Measurements from ENCODE around the gene MIP.

Gene MIP

GRCh38 chr12:56477521-56478225 lies 23.2 kb upstream of the MIP start:
- Histone ChIP-seq H3K4me3 (ENCODE audit: low read depth, low read length) (no peak overlapping the region), H3K36me3 (peaks cover 13% of the 10 kb centered on the region), H3K27ac (no peak overlapping the region), H3K9me3 (ENCODE audit: severe bottlenecking) (no peaks in the 10 kb centered on the region), H3K27me3 (ENCODE audit: insufficient read depth, low read depth, severe bottlenecking) (no peaks in the 10 kb centered on the region)
- no peak for DNase-seq
- TF ChIP-seq, protein P1, sequence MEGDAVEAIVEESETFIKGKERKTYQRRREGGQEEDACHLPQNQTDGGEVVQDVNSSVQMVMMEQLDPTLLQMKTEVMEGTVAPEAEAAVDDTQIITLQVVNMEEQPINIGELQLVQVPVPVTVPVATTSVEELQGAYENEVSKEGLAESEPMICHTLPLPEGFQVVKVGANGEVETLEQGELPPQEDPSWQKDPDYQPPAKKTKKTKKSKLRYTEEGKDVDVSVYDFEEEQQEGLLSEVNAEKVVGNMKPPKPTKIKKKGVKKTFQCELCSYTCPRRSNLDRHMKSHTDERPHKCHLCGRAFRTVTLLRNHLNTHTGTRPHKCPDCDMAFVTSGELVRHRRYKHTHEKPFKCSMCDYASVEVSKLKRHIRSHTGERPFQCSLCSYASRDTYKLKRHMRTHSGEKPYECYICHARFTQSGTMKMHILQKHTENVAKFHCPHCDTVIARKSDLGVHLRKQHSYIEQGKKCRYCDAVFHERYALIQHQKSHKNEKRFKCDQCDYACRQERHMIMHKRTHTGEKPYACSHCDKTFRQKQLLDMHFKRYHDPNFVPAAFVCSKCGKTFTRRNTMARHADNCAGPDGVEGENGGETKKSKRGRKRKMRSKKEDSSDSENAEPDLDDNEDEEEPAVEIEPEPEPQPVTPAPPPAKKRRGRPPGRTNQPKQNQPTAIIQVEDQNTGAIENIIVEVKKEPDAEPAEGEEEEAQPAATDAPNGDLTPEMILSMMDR (IDR thresholded peaks at IDR 0.05; ENCODE audit: low read depth, low read length) = no peak

DNA sequence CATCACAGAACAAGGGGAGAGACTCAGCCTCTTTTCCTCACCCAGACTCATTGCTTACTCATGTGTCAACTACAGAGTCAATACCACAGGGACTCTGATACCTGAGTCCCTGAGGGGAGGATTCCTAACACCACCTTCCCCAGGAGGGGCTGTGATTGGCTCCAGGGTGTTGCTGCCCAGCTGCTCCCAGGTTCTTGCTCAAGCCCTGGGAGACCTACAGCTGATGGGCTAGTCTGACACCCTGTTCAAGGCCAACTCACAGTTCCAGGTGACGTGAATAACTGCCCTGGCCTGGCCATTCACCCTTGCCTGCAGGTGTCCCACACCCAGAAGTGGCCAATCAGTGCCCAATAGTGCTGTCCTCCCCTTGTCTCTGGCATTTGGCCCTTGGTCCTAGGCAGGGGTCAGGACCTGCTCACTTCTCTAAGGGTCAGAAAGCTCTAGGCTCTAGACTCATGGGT lies 22.5 kb upstream of the MIP start:
- Histone ChIP-seq H3K27me3 (ENCODE audit: insufficient read depth, low read depth, severe bottlenecking) (no peaks in the 10 kb centered on the region), H3K36me3 (peaks cover 19% of the 10 kb centered on the region), H3K27ac (no peak overlapping the region), H3K9me3 (ENCODE audit: severe bottlenecking) (no peaks in the 10 kb centered on the region), H3K4me3 (ENCODE audit: low read depth, low read length) (no peak overlapping the region)
- no peak for DNase-seq
- TF ChIP-seq, protein P1 (IDR thresholded peaks at IDR 0.05; ENCODE audit: low read depth, low read length) = no peak

DNA sequence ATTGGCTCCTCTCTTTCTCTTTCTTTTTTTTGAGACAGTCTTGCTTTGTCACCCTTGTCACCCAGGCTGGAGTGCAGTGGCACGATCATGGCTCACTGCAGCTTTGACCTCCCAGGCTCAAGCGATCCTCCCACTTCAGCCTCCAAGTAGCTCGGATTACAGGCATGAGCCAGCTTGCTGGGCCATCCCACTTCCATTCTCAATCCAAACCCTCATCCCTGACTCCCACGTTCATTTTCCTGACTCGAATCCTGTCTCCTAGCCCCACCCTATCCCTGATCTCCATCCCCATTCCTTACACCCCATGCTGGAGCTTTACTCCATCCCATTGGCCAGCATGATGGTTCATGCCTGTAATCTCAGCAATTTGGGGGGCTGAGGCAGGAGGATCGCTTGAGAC lies 21.7 kb upstream of the MIP start:
- TF ChIP-seq, protein P1 (IDR thresholded peaks at IDR 0.05; ENCODE audit: low read depth, low read length) = no peak
- Histone ChIP-seq H3K4me3 (ENCODE audit: low read depth, low read length) (no peak overlapping the region), H3K9me3 (ENCODE audit: severe bottlenecking) (no peaks in the 10 kb centered on the region), H3K36me3 (peaks cover 23% of the 10 kb centered on the region), H3K27me3 (ENCODE audit: insufficient read depth, low read depth, severe bottlenecking) (no peaks in the 10 kb centered on the region), H3K27ac (no peak overlapping the region)
- no peak for DNase-seq

- Histone ChIP-seq H3K27ac (no peak overlapping the region), H3K27me3 (ENCODE audit: insufficient read depth, low read depth, severe bottlenecking) (no peaks in the 10 kb centered on the region), H3K36me3 (peaks cover 40% of the 10 kb centered on the region), H3K9me3 (ENCODE audit: severe bottlenecking) (no peaks in the 10 kb centered on the region), H3K4me3 (ENCODE audit: low read depth, low read length) (no peak overlapping the region)
- DNase-seq = no peak
- TF ChIP-seq, protein P1 (IDR thresholded peaks at IDR 0.05; ENCODE audit: low read depth, low read length) = no peak
Measured at GRCh38 chr12:56474389-56474788, 19.9 kb upstream of the MIP start.

GRCh38 chr12:56469007-56469930 lies 14.8 kb upstream of the MIP start:
- H3K9me3 ChIP-seq (ENCODE audit: severe bottlenecking) = no peaks in the 10 kb centered on the region
- DNase-seq = no peak
- peak overlapping the region; percentile 96 for H3K4me3 ChIP-seq (ENCODE audit: low read depth, low read length)
- H3K36me3 ChIP-seq = peaks cover 39% of the 10 kb centered on the region
- peak overlapping the region; percentile 90 for H3K27ac ChIP-seq
- TF ChIP-seq, protein P1 (IDR thresholded peaks at IDR 0.05; ENCODE audit: low read depth, low read length) = no peak
- H3K27me3 ChIP-seq (ENCODE audit: insufficient read depth, low read depth, severe bottlenecking) = no peaks in the 10 kb centered on the region
